Liver (tissue), 9 donors: ENCODE measurements around the gene RAB12. TPM values are rescaled to one million over a fixed set of nuclear protein-coding genes. Genes with fewer than 3 reads are reported as not detected.

ENCODE experiments used
- DNase-seq: peaks from one replicate; pipeline ENCODE4 v3.0.0-alpha.2; 2017; ENCODE audit warnings: low spot score
- H3K27ac ChIP-seq, 2 donors: one replicate each; pipeline ENCODE4 v1.7.0; 2013; ENCODE audit warnings: inconsistent platforms in 2 of 2, low read length in 2 of 2, control low read depth in 1 of 2, low read depth in 1 of 2, mild to moderate bottlenecking in 1 of 2
- H3K27me3 ChIP-seq, 4 donors: one replicate each; pipeline versions ENCODE4 v1.6.1 to v1.7.0; 2013; ENCODE audit warnings: low read length in 3 of 4, inconsistent platforms in 1 of 4, mild to moderate bottlenecking in 1 of 4, moderate library complexity in 1 of 4; ENCODE audit not compliant: control insufficient read depth in 4 of 4, insufficient read depth in 4 of 4
- H3K36me3 ChIP-seq, 4 donors: one replicate each; pipeline versions ENCODE4 v1.6.1 to v1.7.0; 2013; ENCODE audit warnings: low read length in 3 of 4, mild to moderate bottlenecking in 3 of 4, low read depth in 1 of 4, moderate library complexity in 1 of 4; ENCODE audit not compliant: control insufficient read depth in 4 of 4, insufficient read depth in 3 of 4
- H3K4me1 ChIP-seq, 4 donors: one replicate each; pipeline versions ENCODE4 v1.6.1 to v1.7.0; 2013; ENCODE audit warnings: low read length in 3 of 4, mild to moderate bottlenecking in 3 of 4, moderate library complexity in 1 of 4; ENCODE audit not compliant: control insufficient read depth in 4 of 4, insufficient read depth in 4 of 4
- H3K4me3 ChIP-seq, 3 donors: one replicate each; pipeline versions ENCODE4 v1.6.1 to v1.7.0; 2013; ENCODE audit warnings: low read length in 3 of 3, control low read depth in 1 of 3, low read depth in 1 of 3, mild to moderate bottlenecking in 1 of 3
- H3K9ac ChIP-seq, 2 donors: one replicate each; pipeline ENCODE4 v1.7.0; 2013; ENCODE audit warnings: low read length in 2 of 2, mild to moderate bottlenecking in 2 of 2, moderate library complexity in 2 of 2, control low read depth in 1 of 2, low read depth in 1 of 2
- H3K9me3 ChIP-seq, 4 donors: one replicate each; pipeline versions ENCODE4 v1.6.1 to v1.7.0; 2013; ENCODE audit warnings: low read length in 3 of 4; ENCODE audit not compliant: control insufficient read depth in 4 of 4
- FOXA1 ChIP-seq: IDR thresholded peaks from 2 replicates; pipeline ENCODE4 v1.6.1; 2016; ENCODE audit warnings: antibody characterized with exemption
- GABPA ChIP-seq, 2 donors: IDR thresholded peaks in 1 of 2; conservative IDR thresholded peaks in 1 of 2; 2 replicates each; pipeline ENCODE4 v1.6.1; 2016; ENCODE audit warnings: antibody characterized with exemption in 2 of 2, mild to moderate bottlenecking in 1 of 2, moderate library complexity in 1 of 2
- HNF4G ChIP-seq: IDR thresholded peaks from 2 replicates; pipeline ENCODE4 v1.6.1; 2016; ENCODE audit warnings: antibody characterized with exemption
- NR2F2 ChIP-seq: IDR thresholded peaks from 2 replicates; pipeline ENCODE4 v1.6.1; 2016; ENCODE audit warnings: antibody characterized with exemption
- RAD21 ChIP-seq, 2 donors: IDR thresholded peaks; 2 replicates each; pipeline ENCODE4 v1.6.1; 2016; ENCODE audit warnings: antibody characterized with exemption in 2 of 2, mild to moderate bottlenecking in 2 of 2
- RXRA ChIP-seq, 2 donors: IDR thresholded peaks; 2 replicates each; pipeline ENCODE4 v1.6.1; 2017 to 2018; ENCODE audit warnings: antibody characterized with exemption in 2 of 2, mild to moderate bottlenecking in 1 of 2
- SP1 ChIP-seq: IDR thresholded peaks from 2 replicates; pipeline ENCODE4 v1.6.1; 2018; ENCODE audit warnings: antibody characterized with exemption, mild to moderate bottlenecking
- YY1 ChIP-seq: IDR thresholded peaks from 2 replicates; pipeline ENCODE4 v1.6.1; 2016; ENCODE audit warnings: antibody characterized with exemption, mild to moderate bottlenecking
- WGBS: extraction: QIAGEN DNeasy Blood & Tissue Kit; methylation state at CpG from one replicate; pipeline ENCODE4 v1.1.7; 2013; 5-methylcytosine and 5-hydroxymethylcytosine counted together
- polyA plus RNA-seq, 2 donors: library from polyadenylated mRNA; stranded (reverse) in 1 of 2; unstranded in 1 of 2; fragments of 200-250 nt in 1 of 2; fragments of >200 nt in 1 of 2; fragmentation: Nextera tagmentation in 1 of 2; extraction: Ambion mirVana in 1 of 2; gene quantifications; one replicate each; pipeline versions ENCODE4 v1.2.1 to v1.2.3, GENCODE V29; 2013 to 2015
- total RNA-seq, 2 donors: library from RNA; depleted of rRNA; stranded (reverse); fragments of >200 nt; gene quantifications; one replicate each; pipeline ENCODE4 v1.2.3, GENCODE V29; 2014
- TF ChIP-seq, protein P1 (sequence below): fragments of 150-350 bp; IDR thresholded peaks from 2 replicates; pipeline ENCODE4 v1.5.1; 2017; ENCODE audit warnings: improper control_type of control experiment, low read depth, low read length; ENCODE audit not compliant: missing input control
- TF ChIP-seq, protein P2 (sequence below): IDR thresholded peaks from 2 replicates; pipeline ENCODE4 v1.6.1; 2016; ENCODE audit warnings: antibody characterized with exemption
- TF ChIP-seq, protein P3 (sequence below): IDR thresholded peaks from 2 replicates; pipeline ENCODE4 v1.6.1; 2016; ENCODE audit warnings: antibody characterized with exemption
- TF ChIP-seq, protein P4 (sequence below): IDR thresholded peaks from 2 replicates; pipeline ENCODE4 v1.6.1; 2016; ENCODE audit warnings: antibody characterized with exemption
- donor health status: healthy.
- donor health status: healthy.
- donor health status: healthy.
- donor health status: healthy.
- donor health status: healthy.

RAB12 gene
- total and polyA plus RNA-seq, 4 donors = 5.0 to 25.9 (median 14.9) TPM

DNA sequence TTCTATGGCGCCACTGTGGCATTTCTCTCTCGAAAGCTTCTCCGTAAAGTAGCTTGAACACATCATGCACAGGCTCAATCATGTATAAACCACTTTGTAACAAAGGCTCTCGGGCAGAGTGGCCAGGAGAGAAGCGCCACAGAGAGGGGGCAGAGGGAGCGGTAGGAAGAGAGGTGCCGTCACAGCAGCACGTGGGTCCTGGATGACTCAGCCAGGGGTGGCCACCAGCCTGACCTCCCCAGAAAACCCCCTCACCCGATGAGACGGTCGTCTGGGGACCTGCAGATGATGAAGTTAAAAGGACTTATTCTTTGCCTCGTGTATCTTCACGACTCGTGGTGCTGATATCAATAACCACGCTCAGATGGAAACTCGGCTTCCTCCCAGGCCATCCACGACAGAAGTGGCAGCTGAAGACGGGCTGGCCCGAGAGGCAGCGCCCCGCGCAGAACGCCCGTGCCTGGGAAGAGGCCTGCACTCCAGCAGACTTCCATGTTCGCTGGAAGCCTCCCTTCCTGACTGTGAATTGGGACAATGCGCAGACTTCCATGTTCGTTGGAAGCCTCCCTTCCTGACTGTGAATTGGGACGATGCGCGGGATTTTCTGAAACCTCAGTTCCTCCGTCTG lies 49.7 kb downstream of the RAB12 start (continued):
- TF ChIP-seq, protein P1, sequence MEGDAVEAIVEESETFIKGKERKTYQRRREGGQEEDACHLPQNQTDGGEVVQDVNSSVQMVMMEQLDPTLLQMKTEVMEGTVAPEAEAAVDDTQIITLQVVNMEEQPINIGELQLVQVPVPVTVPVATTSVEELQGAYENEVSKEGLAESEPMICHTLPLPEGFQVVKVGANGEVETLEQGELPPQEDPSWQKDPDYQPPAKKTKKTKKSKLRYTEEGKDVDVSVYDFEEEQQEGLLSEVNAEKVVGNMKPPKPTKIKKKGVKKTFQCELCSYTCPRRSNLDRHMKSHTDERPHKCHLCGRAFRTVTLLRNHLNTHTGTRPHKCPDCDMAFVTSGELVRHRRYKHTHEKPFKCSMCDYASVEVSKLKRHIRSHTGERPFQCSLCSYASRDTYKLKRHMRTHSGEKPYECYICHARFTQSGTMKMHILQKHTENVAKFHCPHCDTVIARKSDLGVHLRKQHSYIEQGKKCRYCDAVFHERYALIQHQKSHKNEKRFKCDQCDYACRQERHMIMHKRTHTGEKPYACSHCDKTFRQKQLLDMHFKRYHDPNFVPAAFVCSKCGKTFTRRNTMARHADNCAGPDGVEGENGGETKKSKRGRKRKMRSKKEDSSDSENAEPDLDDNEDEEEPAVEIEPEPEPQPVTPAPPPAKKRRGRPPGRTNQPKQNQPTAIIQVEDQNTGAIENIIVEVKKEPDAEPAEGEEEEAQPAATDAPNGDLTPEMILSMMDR = no peak
- TF ChIP-seq, protein P2, sequence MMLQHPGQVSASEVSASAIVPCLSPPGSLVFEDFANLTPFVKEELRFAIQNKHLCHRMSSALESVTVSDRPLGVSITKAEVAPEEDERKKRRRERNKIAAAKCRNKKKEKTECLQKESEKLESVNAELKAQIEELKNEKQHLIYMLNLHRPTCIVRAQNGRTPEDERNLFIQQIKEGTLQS = no peak
- TF ChIP-seq RAD21 (IDR thresholded peaks at IDR 0.05) (no peak), HNF4G (no peak), RXRA (IDR thresholded peaks at IDR 0.05) (no peak)

DNA sequence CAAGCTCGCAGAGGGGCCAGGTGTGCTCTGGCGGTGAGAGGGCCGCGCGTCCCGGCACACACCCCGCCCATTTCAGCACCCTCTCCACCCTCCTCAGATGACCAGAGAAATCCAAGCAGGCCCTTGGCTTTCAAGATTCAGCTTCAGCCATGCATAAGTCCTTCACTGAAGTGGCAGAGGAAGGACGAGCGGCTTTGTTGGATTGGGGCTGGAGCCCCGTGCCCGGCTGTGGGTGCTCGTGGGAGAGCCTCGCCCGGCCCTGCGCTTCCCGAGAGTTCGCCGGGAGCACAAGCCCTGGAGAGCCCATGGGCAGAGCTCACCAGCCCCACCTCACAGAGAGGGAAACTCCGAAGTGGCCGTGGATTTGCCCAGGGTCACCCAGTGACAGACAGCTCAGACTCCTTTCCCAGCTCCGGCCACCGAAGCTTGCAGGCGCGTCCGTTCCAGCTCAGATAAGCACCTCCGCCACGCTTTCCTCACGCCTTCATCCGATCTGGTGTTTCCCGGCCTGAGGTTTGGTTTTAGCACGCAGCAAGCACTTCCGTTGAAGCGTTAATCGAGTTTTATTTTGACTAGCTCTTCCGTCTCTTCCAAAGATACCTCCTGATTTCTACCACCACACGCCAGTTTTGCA lies 50.5 kb downstream of the RAB12 start:
- no peak for DNase-seq
- H3K4me3 ChIP-seq = no peak overlapping the region
- H3K27ac ChIP-seq = no peak overlapping the region
- no peaks in the 10 kb centered on the region for H3K27me3 ChIP-seq
- WGBS = 89% methylated on average over 36 of the region's 36 CpGs
- H3K4me1 ChIP-seq = peaks cover 0 to 1% (median 0%) of the 10 kb centered on the region in 4 donors
- TF ChIP-seq, protein P2 = no peak
- TF ChIP-seq HNF4G (no peak), NR2F2 (no peak), YY1 (no peak), SP1 (no peak), FOXA1 (no peak), GABPA (IDR thresholded peaks at IDR 0.05 in 1 of 2, conservative IDR thresholded peaks at IDR 0.05 in 1 of 2) (no peak)
- TF ChIP-seq, protein P3, sequence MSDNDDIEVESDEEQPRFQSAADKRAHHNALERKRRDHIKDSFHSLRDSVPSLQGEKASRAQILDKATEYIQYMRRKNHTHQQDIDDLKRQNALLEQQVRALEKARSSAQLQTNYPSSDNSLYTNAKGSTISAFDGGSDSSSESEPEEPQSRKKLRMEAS = no peak
- TF ChIP-seq, protein P4, sequence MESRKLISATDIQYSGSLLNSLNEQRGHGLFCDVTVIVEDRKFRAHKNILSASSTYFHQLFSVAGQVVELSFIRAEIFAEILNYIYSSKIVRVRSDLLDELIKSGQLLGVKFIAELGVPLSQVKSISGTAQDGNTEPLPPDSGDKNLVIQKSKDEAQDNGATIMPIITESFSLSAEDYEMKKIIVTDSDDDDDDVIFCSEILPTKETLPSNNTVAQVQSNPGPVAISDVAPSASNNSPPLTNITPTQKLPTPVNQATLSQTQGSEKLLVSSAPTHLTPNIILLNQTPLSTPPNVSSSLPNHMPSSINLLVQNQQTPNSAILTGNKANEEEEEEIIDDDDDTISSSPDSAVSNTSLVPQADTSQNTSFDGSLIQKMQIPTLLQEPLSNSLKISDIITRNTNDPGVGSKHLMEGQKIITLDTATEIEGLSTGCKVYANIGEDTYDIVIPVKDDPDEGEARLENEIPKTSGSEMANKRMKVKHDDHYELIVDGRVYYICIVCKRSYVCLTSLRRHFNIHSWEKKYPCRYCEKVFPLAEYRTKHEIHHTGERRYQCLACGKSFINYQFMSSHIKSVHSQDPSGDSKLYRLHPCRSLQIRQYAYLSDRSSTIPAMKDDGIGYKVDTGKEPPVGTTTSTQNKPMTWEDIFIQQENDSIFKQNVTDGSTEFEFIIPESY = no peak
- H3K36me3 ChIP-seq = no peaks in the 10 kb centered on the region
- no peak overlapping the region for H3K9ac ChIP-seq
- no peaks in the 10 kb centered on the region for H3K9me3 ChIP-seq

DNA sequence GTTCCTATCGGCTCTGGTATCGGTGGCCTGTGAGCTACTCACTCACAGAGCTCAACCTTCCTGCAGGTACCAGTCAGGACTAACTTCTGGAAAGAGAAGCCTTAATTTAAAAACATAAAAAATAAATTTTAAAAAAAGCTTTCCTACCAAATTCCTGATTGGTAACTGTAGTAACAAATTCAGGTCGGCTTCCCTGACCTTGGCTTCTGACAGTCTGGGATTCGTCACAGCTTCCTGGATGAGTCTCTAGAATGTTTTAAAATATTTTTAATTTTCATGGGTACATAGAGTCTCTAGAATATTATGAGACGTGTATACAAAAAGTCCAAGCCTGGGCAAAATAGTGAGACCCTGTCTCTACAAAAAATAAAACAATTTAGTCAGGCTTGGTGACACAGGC lies 51.1 kb downstream of the RAB12 start:
- no peak overlapping the region for H3K4me3 ChIP-seq
- no peaks in the 10 kb centered on the region for H3K27me3 ChIP-seq
- H3K27ac ChIP-seq = no peak overlapping the region
- no peak overlapping the region for H3K9ac ChIP-seq
- H3K4me1 ChIP-seq = peaks cover 0 to 1% (median 0%) of the 10 kb centered on the region in 4 donors
- no peaks in the 10 kb centered on the region for H3K9me3 ChIP-seq
- WGBS = 90% methylated on average over 5 of the region's 5 CpGs
- no peaks in the 10 kb centered on the region for H3K36me3 ChIP-seq
- DNase-seq = no peak
- no peak for TF ChIP-seq YY1
